ENCODE results near the gene LYL1.

LYL1 gene

GRCh38 chr19:13069415-13070359 is 33.0 kb downstream of the LYL1 start:
- no peak for TF ChIP-seq CTCF (IDR thresholded peaks at IDR 0.05)

- TF ChIP-seq CTCF (IDR thresholded peaks at IDR 0.05): no peak
Measured at GRCh38 chr19:13068085-13068846, 34.4 kb downstream of the LYL1 start.

- no peak for TF ChIP-seq CTCF (IDR thresholded peaks at IDR 0.05)
Measured at GRCh38 chr19:13066933-13067807, 35.5 kb downstream of the LYL1 start.

GRCh38 chr19:13066226-13066625 is 36.4 kb downstream of the LYL1 start:
- TF ChIP-seq CTCF (IDR thresholded peaks at IDR 0.05): no peak

GRCh38 chr19:13064092-13064489 is 38.6 kb downstream of the LYL1 start:
- TF ChIP-seq CTCF (IDR thresholded peaks at IDR 0.05): no peak

GRCh38 chr19:13063461-13064091 is 39.1 kb downstream of the LYL1 start:
- no peak for TF ChIP-seq CTCF (IDR thresholded peaks at IDR 0.05)

- TF ChIP-seq CTCF (IDR thresholded peaks at IDR 0.05): no peak
Measured at GRCh38 chr19:13062317-13062716, 40.3 kb downstream of the LYL1 start.

Data from LNCAP (cell line).